H1 (cell line): ENCODE data around the gene GDAP1L1. TPM values are rescaled to one million over a fixed set of nuclear protein-coding genes. Genes with fewer than 3 reads are reported as not detected.

ENCODE experiments used
- CTCF ChIA-PET: fragments of 300-600 bp; sonication (Branson Sonifier 250); formaldehyde crosslinking; loops from one replicate; lab custom pipeline; 2021; ENCODE audit not compliant: partially characterized antibody; lab: Charles Lee
- POLR2A ChIA-PET: fragments of 300-600 bp; sonication (Branson Sonifier 250); formaldehyde crosslinking; loops from one replicate; lab custom pipeline; 2021; ENCODE audit warnings: inconsistent platforms; ENCODE audit not compliant: partially characterized antibody; lab: Charles Lee
- DNase-seq, 2 experiments: peaks; one replicate each; pipeline versions ENCODE4 v3.0.0 to v3.0.0-alpha.2; 2010 to 2022; ENCODE audit warnings: low spot score in 2 of 2, low read depth in 1 of 2, mixed read lengths in 1 of 2
- FAIRE-seq: peaks from 2 replicates; lab custom pipeline; 2011; peaks lifted over from hg19 to GRCh38; lab: Jason Lieb, UNC
- H2AFZ ChIP-seq: 2 replicates; pipeline ENCODE4 v1.8.1; 2012; ENCODE audit warnings: low read length, inconsistent platforms
- H2AK5ac ChIP-seq: 2 replicates; pipeline ENCODE4 v1.6.1; 2013; ENCODE audit warnings: low read depth, low read length
- H2BK120ac ChIP-seq: replicated peaks from 2 replicates; pipeline ENCODE3; 2013; ENCODE audit warnings: low read depth, low read length, inconsistent platforms
- H2BK12ac ChIP-seq: 2 replicates; pipeline ENCODE4 v1.6.1; 2013; ENCODE audit warnings: low read depth, low read length
- H2BK15ac ChIP-seq: 2 replicates; pipeline ENCODE4 v1.6.1; 2013; ENCODE audit warnings: low read length
- H2BK20ac ChIP-seq: 2 replicates; pipeline ENCODE4 v1.6.1; 2013; ENCODE audit warnings: low read length
- H2BK5ac ChIP-seq: 2 replicates; pipeline ENCODE4 v1.6.1; 2013; ENCODE audit warnings: low read depth, low read length
- H3K14ac ChIP-seq: 2 replicates; pipeline ENCODE4 v1.6.1; 2013; ENCODE audit warnings: inconsistent platforms; ENCODE audit not compliant: insufficient read length
- H3K18ac ChIP-seq: 2 replicates; pipeline ENCODE4 v1.6.1; 2013; ENCODE audit warnings: low read length; ENCODE audit errors: extremely low read depth
- H3K23ac ChIP-seq: 2 replicates; pipeline ENCODE4 v1.6.1; 2013; ENCODE audit warnings: inconsistent platforms; ENCODE audit not compliant: insufficient read length
- H3K23me2 ChIP-seq: 2 replicates; pipeline ENCODE4 v1.6.1; 2013; ENCODE audit warnings: low read depth, low read length
- H3K27ac ChIP-seq: 2 replicates; pipeline ENCODE4 v1.6.1; 2011; ENCODE audit warnings: low read depth, low read length, inconsistent platforms
- H3K27me3 ChIP-seq, 4 experiments: replicated peaks in 1 of 4; 1 replicate in 1 of 4; 2 replicates in 3 of 4; pipeline versions ENCODE4 v1.6.1 to v1.8.1; 2011 to 2013; ENCODE audit warnings: low read length in 3 of 4, mild to moderate bottlenecking in 3 of 4, inconsistent platforms in 2 of 4, mixed read lengths in 2 of 4, moderate library complexity in 1 of 4; ENCODE audit not compliant: control insufficient read depth in 3 of 4, insufficient read depth in 3 of 4; ENCODE audit errors: extremely low read depth in 1 of 4
- H3K36me3 ChIP-seq, 4 experiments: 2 replicates each; pipeline versions ENCODE4 v1.6.1 to v1.8.1; 2011 to 2013; ENCODE audit warnings: mild to moderate bottlenecking in 4 of 4, low read length in 3 of 4, moderate library complexity in 2 of 4, control low read depth in 1 of 4, inconsistent platforms in 1 of 4; ENCODE audit not compliant: insufficient read depth in 4 of 4, control insufficient read depth in 2 of 4
- H3K4ac ChIP-seq: replicated peaks from 2 replicates; pipeline ENCODE3; 2013; ENCODE audit warnings: low read length, low read depth, mixed read lengths, inconsistent platforms; ENCODE audit not compliant: insufficient read length
- H3K4me1 ChIP-seq, 4 experiments: replicated peaks in 1 of 4; 1 replicate in 1 of 4; 2 replicates in 3 of 4; pipeline versions ENCODE4 v1.6.1 to v1.8.1; 2011 to 2013; ENCODE audit warnings: low read length in 3 of 4, inconsistent platforms in 2 of 4, mixed read lengths in 1 of 4; ENCODE audit not compliant: insufficient read depth in 4 of 4, control insufficient read depth in 3 of 4
- H3K4me2 ChIP-seq, 2 experiments: 2 replicates each; pipeline versions ENCODE4 v1.6.1 to v1.8.1; 2011 to 2013; ENCODE audit warnings: low read depth in 2 of 2, low read length in 2 of 2, control low read depth in 1 of 2, inconsistent platforms in 1 of 2, mild to moderate bottlenecking in 1 of 2; ENCODE audit not compliant: insufficient read depth in 1 of 2
- H3K4me3 ChIP-seq, 4 experiments: fragments of 200-600, 300-600 bp in 1 of 4; sonication (generic), shearing (Covaris generic), sonication (Bioruptor Twin) in 1 of 4; 2 replicates each; pipeline versions ENCODE4 v1.5.1 to v1.8.1; 2011 to 2016; ENCODE audit warnings: low read length in 4 of 4, low read depth in 3 of 4, control low read depth in 2 of 4, inconsistent platforms in 2 of 4, mild to moderate bottlenecking in 2 of 4, mixed read lengths in 1 of 4, moderate library complexity in 1 of 4; ENCODE audit not compliant: insufficient read depth in 2 of 4; ENCODE audit errors: extremely low read depth in 1 of 4
- H3K56ac ChIP-seq: replicated peaks from 2 replicates; pipeline ENCODE3; 2013; ENCODE audit warnings: low read depth, mild to moderate bottlenecking, mixed read lengths, low read length, inconsistent platforms; ENCODE audit not compliant: insufficient read length
- H3K79me1 ChIP-seq: 2 replicates; pipeline ENCODE4 v1.6.1; 2013; ENCODE audit warnings: low read depth, low read length, control low read depth
- H3K79me2 ChIP-seq, 2 experiments: 2 replicates each; pipeline versions ENCODE4 v1.6.1 to v1.8.1; 2012 to 2013; ENCODE audit warnings: low read length in 2 of 2, mild to moderate bottlenecking in 2 of 2, inconsistent platforms in 1 of 2; ENCODE audit not compliant: insufficient read depth in 2 of 2, control insufficient read depth in 1 of 2
- H3K9ac ChIP-seq, 4 experiments: replicated peaks in 1 of 4; 1 replicate in 1 of 4; 2 replicates in 3 of 4; pipeline versions ENCODE4 v1.6.1 to v1.8.1; 2011 to 2013; ENCODE audit warnings: low read depth in 3 of 4, low read length in 3 of 4, control low read depth in 2 of 4, mild to moderate bottlenecking in 2 of 4, moderate library complexity in 2 of 4, inconsistent platforms in 1 of 4; ENCODE audit errors: extremely low read depth in 1 of 4
- H3K9me3 ChIP-seq, 2 experiments: 2 replicates each; pipeline versions ENCODE4 v1.6.1 to v1.8.1; 2012 to 2013; ENCODE audit warnings: mild to moderate bottlenecking in 2 of 2, moderate library complexity in 2 of 2, control low read depth in 1 of 2, inconsistent platforms in 1 of 2, low read depth in 1 of 2, low read length in 1 of 2, mixed read lengths in 1 of 2; ENCODE audit not compliant: insufficient read depth in 2 of 2
- H4K20me1 ChIP-seq, 2 experiments: replicated peaks in 1 of 2; 2 replicates each; pipeline versions ENCODE3 to v1.8.1; 2011 to 2013; ENCODE audit warnings: inconsistent platforms in 2 of 2, low read length in 2 of 2, mild to moderate bottlenecking in 1 of 2; ENCODE audit not compliant: insufficient read depth in 2 of 2, control insufficient read depth in 1 of 2
- H4K5ac ChIP-seq: 2 replicates; pipeline ENCODE4 v1.6.1; 2013; ENCODE audit warnings: low read length, low read depth, mixed read lengths, inconsistent platforms; ENCODE audit not compliant: insufficient read length
- H4K8ac ChIP-seq: 2 replicates; pipeline ENCODE4 v1.8.0; 2013; ENCODE audit warnings: mild to moderate bottlenecking, moderate library complexity, low read length, inconsistent platforms; ENCODE audit not compliant: insufficient read depth; ENCODE audit errors: extremely low read depth
- H4K91ac ChIP-seq: replicated peaks from 2 replicates; pipeline ENCODE3; 2013; ENCODE audit warnings: low read length, mixed read lengths, inconsistent platforms; ENCODE audit not compliant: insufficient read length
- CHD2 ChIP-seq: IDR thresholded peaks from 2 replicates; pipeline ENCODE4 v1.6.1; 2012; ENCODE audit warnings: low read length, improper control_type of control experiment
- CREB1 ChIP-seq: IDR thresholded peaks from 2 replicates; pipeline ENCODE4 v1.6.1; 2012; ENCODE audit warnings: inconsistent platforms
- E2F6 ChIP-seq: IDR thresholded peaks from 2 replicates; pipeline ENCODE4 v1.6.1; 2012; ENCODE audit warnings: inconsistent platforms
- HDAC6 ChIP-seq: IDR thresholded peaks from one replicate; pipeline ENCODE4 v1.7.1; 2012; ENCODE audit warnings: low read depth, mild to moderate bottlenecking, inconsistent platforms, low read length, moderate library complexity
- WGBS, 2 experiments: shearing (Covaris generic) in 1 of 2; methylation state at CpG; one replicate each; pipeline versions ENCODE4 v1.1.6 to v1.1.7; 2013 to 2015; ENCODE audit warnings: low lambda C conversion rate in 2 of 2, mixed read lengths in 2 of 2, inconsistent platforms in 1 of 2, low coverage in 1 of 2, missing lambda C conversion rate in 1 of 2; ENCODE audit not compliant: insufficient replicate concordance in 2 of 2, insufficient coverage in 1 of 2, insufficient read length in 1 of 2; ENCODE audit errors: extremely low coverage in 1 of 2, missing lambda C conversion rate in 1 of 2; 5-methylcytosine and 5-hydroxymethylcytosine counted together
- polyA plus RNA-seq, 7 experiments: library from polyadenylated mRNA; depleted of rRNA in 3 of 7; stranded (reverse) in 5 of 7; unstranded in 2 of 7; fragments of >200 nt in 5 of 7; fragments of 200-250 nt in 2 of 7; gene quantifications; 1 replicate in 5 of 7; 2 replicates in 1 of 7; 4 replicates in 1 of 7; pipeline versions ENCODE4 v1.2.1 to v1.2.3, GENCODE V29; 2011 to 2013; ENCODE audit warnings: missing spikeins in 2 of 7, mixed read lengths in 2 of 7
- total RNA-seq: library from RNA; stranded (reverse); fragmentation: NEBNext Ultra II Directional; extraction: Animal tissue kit (Norgen Biotek cat#: 25700); gene quantifications from 2 replicates; pipeline ENCODE4 v1.2.1, GENCODE V29; 2021

GDAP1L1 gene
- total and polyA plus RNA-seq, 2 of the 8 experiments (the other 6 are each of a cell fraction or from before 2014, with no cell fraction given): 8.5 to 63.1 TPM

GRCh38 chr20:44200983-44201382 lies 46.1 kb upstream of the GDAP1L1 start:
- Histone ChIP-seq H3K4me2 (no peak overlapping the region), H3K27ac (no peak overlapping the region), H2AFZ (no peak overlapping the region), H3K4ac (no peak overlapping the region), H4K20me1 (peaks cover 3 to 5% of the 10 kb centered on the region in 2 experiments), H3K27me3 (no peaks in the 10 kb centered on the region), H2BK120ac (no peak overlapping the region), H4K8ac (no peak overlapping the region), H3K4me1 (no peaks in the 10 kb centered on the region), H4K5ac (no peak overlapping the region), H4K91ac (no peak overlapping the region), H3K14ac (no peak overlapping the region), H3K4me3 (no peak overlapping the region), H2BK5ac (no peak overlapping the region), H2AK5ac (no peak overlapping the region), H3K9ac (no peak overlapping the region), H2BK12ac (no peak overlapping the region), H3K9me3 (no peaks in the 10 kb centered on the region), H3K23me2 (no peaks in the 10 kb centered on the region), H2BK15ac (no peak overlapping the region), H3K18ac (no peak overlapping the region), H2BK20ac (no peak overlapping the region), H3K56ac (no peak overlapping the region), H3K36me3 (peaks cover 10 to 80% (median 48%) of the 10 kb centered on the region in 4 experiments), H3K23ac (no peak overlapping the region), H3K79me2 (peaks cover 0 to 36% of the 10 kb centered on the region in 2 experiments; a peak in 2 of 4 replicates), H3K79me1 (no peaks in the 10 kb centered on the region; the same call in 1 of the 2 replicates)
- CTCF ChIA-PET: no interaction called here
- 84% methylated on average over 2 of the region's 2 CpGs; no CpG with 5 or more reads in 1 of the 2 experiments for WGBS, 2 experiments
- no peak for TF ChIP-seq CREB1
- TF ChIP-seq HDAC6: no peak
- TF ChIP-seq CHD2: no peak
- TF ChIP-seq E2F6: no peak
- no peak for DNase-seq
- POLR2A ChIA-PET: no interaction called here
- FAIRE-seq: no peak
